ENCODE data around the gene COL1A1.
A peak's percentile ranks its signal among the peaks of the same experiment; 100 is the strongest.

The COL1A1 gene

GRCh38 chr17:50192618-50193291 lies 8.7 kb downstream of the COL1A1 start:
- peak overlapping the region; percentile 92 to 97 for H3K27ac ChIP-seq
- no peak for TF ChIP-seq CTCF (IDR thresholded peaks at IDR 0.05)
- DNase-seq (ENCODE audit: low spot score): no peak
- H3K4me3 ChIP-seq: no peak overlapping the region

- TF ChIP-seq CTCF (IDR thresholded peaks at IDR 0.05): no peak
- Histone ChIP-seq H3K4me3 (no peak overlapping the region), H3K27ac (peak overlapping the region; percentile 92 to 97)
- DNase-seq (ENCODE audit: low spot score): no peak
These were observed 9.2 kb downstream of the COL1A1 start for GRCh38 chr17:50192144-50192617.

- Histone ChIP-seq H3K4me3 (no peak overlapping the region), H3K27ac (peak overlapping the region; percentile 92 to 97)
- DNase-seq (ENCODE audit: low spot score): no peak
- TF ChIP-seq CTCF (IDR thresholded peaks at IDR 0.05): no peak
These were observed 9.9 kb downstream of the COL1A1 start for GRCh38 chr17:50191359-50192143.

GRCh38 chr17:50190603-50191358 lies 10.7 kb downstream of the COL1A1 start:
- Histone ChIP-seq H3K27ac (peak overlapping the region; percentile 92 to 97), H3K4me3 (no peak overlapping the region)
- DNase-seq (ENCODE audit: low spot score): no peak
- TF ChIP-seq CTCF (IDR thresholded peaks at IDR 0.05): no peak

- Histone ChIP-seq H3K4me3 (no peak overlapping the region), H3K27ac (peak overlapping the region; percentile 92 to 97)
- no peak for DNase-seq (ENCODE audit: low spot score)
- no peak for TF ChIP-seq CTCF (IDR thresholded peaks at IDR 0.05)
These were observed 11.2 kb downstream of the COL1A1 start for GRCh38 chr17:50190293-50190602.

- no peak for TF ChIP-seq CTCF (IDR thresholded peaks at IDR 0.05)
- no peak for DNase-seq (ENCODE audit: low spot score)
- Histone ChIP-seq H3K4me3 (no peak overlapping the region), H3K27ac (peak overlapping the region; percentile 92 to 97)
These were observed 11.7 kb downstream of the COL1A1 start for GRCh38 chr17:50189550-50190292.

Data from coronary artery (tissue), 2 donors.